AG04449 (cell line): ENCODE results near the gene PPP3R1.

Experiments used
- CTCF ChIA-PET: fragments of 350-600 bp; formaldehyde crosslinking; extraction: SDS; loops from one replicate; lab custom pipeline; 2021; ENCODE audit warnings: antibody characterized with exemption; lab: Yijun Ruan, JAX
- POLR2A ChIA-PET: fragments of 400-600, 350-600 bp; formaldehyde crosslinking; extraction: SDS; loops from one replicate; lab custom pipeline; 2020; ENCODE audit warnings: antibody characterized with exemption, inconsistent platforms; lab: Yijun Ruan, JAX
- DNase-seq: peaks from one replicate; pipeline ENCODE4 v3.0.0-alpha.2; 2010; ENCODE audit warnings: low read depth, low spot score
- H3K4me3 ChIP-seq: 2 replicates; pipeline ENCODE4 v1.5.1; 2011; ENCODE audit warnings: low read depth, mild to moderate bottlenecking, control low read depth, low read length
- TF ChIP-seq, protein P1 (sequence below): IDR thresholded peaks from one replicate; pipeline ENCODE4 v1.5.1; 2011; ENCODE audit warnings: mild to moderate bottlenecking, moderate library complexity, low read length, control low read depth, inconsistent platforms; ENCODE audit not compliant: insufficient read depth; ENCODE audit errors: missing control alignments

Gene PPP3R1

GRCh38 chr2:68225119-68225632 is 27.2 kb downstream of the PPP3R1 start:
- CTCF ChIA-PET, result interaction anchor here (1.3 to 5.9 kb wide), 3 partner anchors 29 to 67 kb away, joined by 3 to 50 read pairs (median 5); partner anchors contain the start of gene PNO1
- POLR2A ChIA-PET, result no interaction called here
- no peak for DNase-seq
- H3K4me3 ChIP-seq, result no peak overlapping the region
- TF ChIP-seq, protein P1, sequence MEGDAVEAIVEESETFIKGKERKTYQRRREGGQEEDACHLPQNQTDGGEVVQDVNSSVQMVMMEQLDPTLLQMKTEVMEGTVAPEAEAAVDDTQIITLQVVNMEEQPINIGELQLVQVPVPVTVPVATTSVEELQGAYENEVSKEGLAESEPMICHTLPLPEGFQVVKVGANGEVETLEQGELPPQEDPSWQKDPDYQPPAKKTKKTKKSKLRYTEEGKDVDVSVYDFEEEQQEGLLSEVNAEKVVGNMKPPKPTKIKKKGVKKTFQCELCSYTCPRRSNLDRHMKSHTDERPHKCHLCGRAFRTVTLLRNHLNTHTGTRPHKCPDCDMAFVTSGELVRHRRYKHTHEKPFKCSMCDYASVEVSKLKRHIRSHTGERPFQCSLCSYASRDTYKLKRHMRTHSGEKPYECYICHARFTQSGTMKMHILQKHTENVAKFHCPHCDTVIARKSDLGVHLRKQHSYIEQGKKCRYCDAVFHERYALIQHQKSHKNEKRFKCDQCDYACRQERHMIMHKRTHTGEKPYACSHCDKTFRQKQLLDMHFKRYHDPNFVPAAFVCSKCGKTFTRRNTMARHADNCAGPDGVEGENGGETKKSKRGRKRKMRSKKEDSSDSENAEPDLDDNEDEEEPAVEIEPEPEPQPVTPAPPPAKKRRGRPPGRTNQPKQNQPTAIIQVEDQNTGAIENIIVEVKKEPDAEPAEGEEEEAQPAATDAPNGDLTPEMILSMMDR, result no peak

DNA sequence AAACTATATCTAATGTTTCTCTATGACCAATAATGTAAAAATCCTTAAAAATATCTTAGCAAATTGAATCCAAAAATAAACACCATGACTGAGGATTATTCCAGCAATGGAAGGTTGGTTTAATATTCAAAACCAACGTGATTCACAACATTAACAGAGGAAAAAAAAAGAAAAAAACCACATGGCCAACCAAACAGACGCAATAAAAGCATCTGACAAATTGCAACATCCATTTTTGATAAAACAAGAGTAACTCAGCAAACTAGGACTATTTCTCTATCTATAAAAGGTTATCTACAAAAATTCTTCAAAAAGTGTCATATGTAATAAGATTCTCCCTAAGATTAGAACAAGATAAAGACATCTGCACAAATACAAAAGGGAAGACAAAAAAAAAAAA is 28.9 kb downstream of the PPP3R1 start:
- ChIA-PET CTCF (interaction anchor here (0.8 to 5.9 kb wide), 3 partner anchors 21 to 47 kb away, joined by 3 to 50 read pairs (median 3); no protein-coding TSS in a partner anchor), POLR2A (no interaction called here)
- no peak overlapping the region for H3K4me3 ChIP-seq
- TF ChIP-seq, protein P1, result no peak
- DNase-seq, result no peak

- ChIA-PET POLR2A (no interaction called here), CTCF (interaction anchor here (0.8 to 1.4 kb wide), 4 partner anchors 10 to 28 kb away, joined by 3 to 4 read pairs (median 4); no protein-coding TSS in a partner anchor)
- DNase-seq, result no peak
- TF ChIP-seq, protein P1, result no peak
- H3K4me3 ChIP-seq, result no peak overlapping the region
These were observed 30.0 kb downstream of the PPP3R1 start for GRCh38 chr2:68222287-68222686.

DNA sequence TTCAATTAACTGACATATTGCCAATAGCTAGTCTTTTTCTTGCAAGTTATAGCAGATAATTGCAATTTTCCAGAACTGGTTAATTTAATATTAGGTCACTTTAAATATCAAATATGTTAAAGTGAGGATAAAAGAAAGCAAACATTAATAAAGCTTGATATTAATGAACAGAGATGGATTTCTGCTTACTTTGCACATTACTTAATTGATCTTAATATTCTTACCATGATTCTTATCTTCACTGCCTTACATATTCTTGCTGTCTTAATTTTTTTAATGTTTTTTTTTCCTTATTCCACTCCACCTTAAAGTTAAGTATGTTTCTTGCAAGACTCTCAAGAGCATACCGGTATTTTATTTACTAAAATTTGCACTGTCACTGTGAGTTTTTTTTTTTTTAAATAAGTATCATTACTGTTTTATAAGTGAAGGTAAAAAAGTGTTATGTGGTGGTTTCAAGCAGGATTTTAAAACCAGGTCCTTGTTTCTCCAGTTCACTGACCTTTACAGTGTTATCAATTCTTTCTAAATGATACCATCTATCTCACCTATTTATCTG is 33.9 kb downstream of the PPP3R1 start:
- CTCF ChIA-PET, result interaction anchor here (3.8 kb wide), 1 partner anchor 23 kb away, joined by 30 read pairs; no protein-coding TSS in a partner anchor
- DNase-seq, result no peak
- H3K4me3 ChIP-seq, result no peak overlapping the region
- TF ChIP-seq, protein P1, result no peak
- POLR2A ChIA-PET, result no interaction called here

- TF ChIP-seq, protein P1, result no peak
- no peak for DNase-seq
- ChIA-PET CTCF (interaction anchor here (0.6 to 3.8 kb wide), 2 partner anchors 11 to 22 kb away, joined by 4 to 30 read pairs; no protein-coding TSS in a partner anchor), POLR2A (no interaction called here)
- H3K4me3 ChIP-seq, result no peak overlapping the region
These were observed 34.6 kb downstream of the PPP3R1 start for GRCh38 chr2:68217729-68218128.

DNA sequence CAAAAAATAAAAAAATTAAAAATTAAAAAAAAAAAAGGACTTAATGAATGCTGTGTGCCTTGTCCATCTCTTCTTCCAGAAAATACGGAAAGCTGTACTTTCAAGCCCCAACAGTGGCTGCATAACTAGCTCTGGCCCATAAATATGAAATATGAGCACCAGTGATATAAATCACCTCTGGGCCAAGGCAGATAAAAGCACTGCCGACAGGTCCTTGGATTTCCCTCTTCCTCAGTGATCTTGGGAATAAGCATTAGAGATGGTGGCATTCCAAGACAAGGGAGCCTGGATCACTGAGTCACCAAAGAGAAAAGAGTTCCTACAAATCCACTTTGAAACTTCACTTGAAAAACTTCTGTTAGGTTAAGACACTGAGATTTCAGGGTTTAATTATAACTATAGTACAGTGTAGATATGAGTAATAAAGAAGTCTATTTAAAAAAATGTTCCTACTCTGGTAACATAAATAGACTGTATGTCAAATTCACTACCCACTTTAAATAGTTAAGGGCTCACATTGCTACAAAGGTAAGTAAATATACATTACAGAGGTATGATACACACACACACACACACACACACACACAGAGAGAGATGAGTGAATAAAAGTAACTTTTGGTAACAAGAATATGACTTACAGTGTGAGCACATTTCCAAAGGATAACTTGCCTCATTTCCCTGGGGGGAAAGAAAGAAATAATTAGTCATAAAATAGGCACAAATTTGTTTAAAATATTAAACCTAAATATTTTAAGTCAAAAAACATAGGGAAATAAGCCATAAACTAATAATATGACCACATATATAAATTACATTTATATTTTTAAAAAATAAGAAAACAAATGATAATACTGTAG is 35.6 kb downstream of the PPP3R1 start:
- no peak overlapping the region for H3K4me3 ChIP-seq
- CTCF ChIA-PET, result interaction anchor here (1.2 to 3.3 kb wide), 2 partner anchors 20 to 34 kb away, joined by 3 to 21 read pairs; no protein-coding TSS in a partner anchor
- DNase-seq, result no peak
- POLR2A ChIA-PET, result interaction anchor here (0.6 kb wide), 1 partner anchor 10 kb away, joined by 4 read pairs; no protein-coding TSS in a partner anchor
- TF ChIP-seq, protein P1, result no peak
